ENCODE data around the gene EZH2.

The EZH2 gene

GRCh38 chr7:148878317-148878716 lies 5.8 kb downstream of the EZH2 start:
- no peak overlapping the region for H3K27ac ChIP-seq (ENCODE audit: low read length)
- H3K4me1 ChIP-seq (ENCODE audit: control insufficient read depth, insufficient read depth, low read length), result no peaks in the 10 kb centered on the region; the same call in 1 of the 2 replicates
- no peaks in the 10 kb centered on the region for H3K9me3 ChIP-seq (ENCODE audit: control insufficient read depth, insufficient read depth, low read length)
- H3K4me3 ChIP-seq (ENCODE audit: low read length), result no peak overlapping the region
- H3K27me3 ChIP-seq (ENCODE audit: control insufficient read depth, insufficient read depth, low read length), result no peaks in the 10 kb centered on the region
- H3K36me3 ChIP-seq (ENCODE audit: control insufficient read depth, insufficient read depth, low read length), result no peaks in the 10 kb centered on the region
- WGBS (ENCODE audit: insufficient coverage, insufficient read length), result 100% methylated on average over 1 of the region's 2 CpGs
- DNase-seq (ENCODE audit: low read depth, low spot score), result no peak

DNA sequence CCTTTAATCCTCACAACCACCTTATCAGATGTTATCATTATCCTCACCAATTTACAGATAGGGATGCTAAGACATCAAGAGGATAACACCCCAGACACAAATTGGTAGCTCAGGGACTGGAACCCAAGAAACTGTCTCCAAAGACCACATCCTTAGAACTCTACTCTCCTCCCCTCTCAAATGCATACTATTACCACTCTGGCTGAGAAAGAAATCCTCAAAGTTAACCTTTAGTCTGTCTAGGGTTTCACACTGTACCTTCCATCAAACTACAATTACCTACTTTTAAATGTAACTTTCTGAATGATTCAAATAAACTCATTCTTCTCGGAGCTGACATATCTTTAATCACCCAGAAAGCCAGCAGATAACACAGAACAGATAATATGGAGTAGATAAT lies 6.6 kb downstream of the EZH2 start:
- no CpG with 5 or more reads among the region's 1 CpG for whole genome bisulfite sequencing (ENCODE audit: insufficient coverage, insufficient read length)
- H3K27ac ChIP-seq (ENCODE audit: low read length), result no peak overlapping the region
- H3K36me3 ChIP-seq (ENCODE audit: control insufficient read depth, insufficient read depth, low read length), result no peaks in the 10 kb centered on the region

GRCh38 chr7:148872188-148872587 lies 11.9 kb downstream of the EZH2 start:
- no peaks in the 10 kb centered on the region for H3K36me3 ChIP-seq (ENCODE audit: control insufficient read depth, insufficient read depth, low read length)

More for the DNA sequence above, 6.6 kb downstream of the EZH2 start:
- Histone ChIP-seq H3K9me3 (ENCODE audit: control insufficient read depth, insufficient read depth, low read length) (no peaks in the 10 kb centered on the region), H3K4me3 (ENCODE audit: low read length) (no peak overlapping the region), H3K4me1 (ENCODE audit: control insufficient read depth, insufficient read depth, low read length) (no peaks in the 10 kb centered on the region; the same call in 1 of the 2 replicates), H3K27me3 (ENCODE audit: control insufficient read depth, insufficient read depth, low read length) (no peaks in the 10 kb centered on the region)
- no peak for DNase-seq (ENCODE audit: low read depth, low spot score)

GRCh38 chr7:148871551-148871950 lies 12.5 kb downstream of the EZH2 start:
- WGBS (ENCODE audit: insufficient coverage, insufficient read length), result no CpG with 5 or more reads among the region's 5 CpGs
- Histone ChIP-seq H3K9me3 (ENCODE audit: control insufficient read depth, insufficient read depth, low read length) (no peaks in the 10 kb centered on the region), H3K4me3 (ENCODE audit: low read length) (no peak overlapping the region), H3K27me3 (ENCODE audit: control insufficient read depth, insufficient read depth, low read length) (no peaks in the 10 kb centered on the region), H3K27ac (ENCODE audit: low read length) (no peak overlapping the region), H3K36me3 (ENCODE audit: control insufficient read depth, insufficient read depth, low read length) (no peaks in the 10 kb centered on the region), H3K4me1 (ENCODE audit: control insufficient read depth, insufficient read depth, low read length) (no peaks in the 10 kb centered on the region; the same call in 1 of the 2 replicates)
- no peak for DNase-seq (ENCODE audit: low read depth, low spot score)

More at GRCh38 chr7:148872188-148872587, 11.9 kb downstream of the EZH2 start:
- Histone ChIP-seq H3K27ac (ENCODE audit: low read length) (no peak overlapping the region), H3K9me3 (ENCODE audit: control insufficient read depth, insufficient read depth, low read length) (no peaks in the 10 kb centered on the region), H3K27me3 (ENCODE audit: control insufficient read depth, insufficient read depth, low read length) (no peaks in the 10 kb centered on the region), H3K4me3 (ENCODE audit: low read length) (no peak overlapping the region), H3K4me1 (ENCODE audit: control insufficient read depth, insufficient read depth, low read length) (no peaks in the 10 kb centered on the region; the same call in 1 of the 2 replicates)
- DNase-seq (ENCODE audit: low read depth, low spot score), result no peak

- Histone ChIP-seq H3K27ac (ENCODE audit: low read length) (no peak overlapping the region), H3K4me1 (ENCODE audit: control insufficient read depth, insufficient read depth, low read length) (no peaks in the 10 kb centered on the region; the same call in 1 of the 2 replicates), H3K36me3 (ENCODE audit: control insufficient read depth, insufficient read depth, low read length) (no peaks in the 10 kb centered on the region), H3K4me3 (ENCODE audit: low read length) (no peak overlapping the region), H3K27me3 (ENCODE audit: control insufficient read depth, insufficient read depth, low read length) (no peaks in the 10 kb centered on the region), H3K9me3 (ENCODE audit: control insufficient read depth, insufficient read depth, low read length) (no peaks in the 10 kb centered on the region)
- DNase-seq (ENCODE audit: low read depth, low spot score), result no peak
- no CpG with 5 or more reads among the region's 3 CpGs for WGBS (ENCODE audit: insufficient coverage, insufficient read length)
These were observed 13.1 kb downstream of the EZH2 start for GRCh38 chr7:148871030-148871429.

GRCh38 chr7:148868378-148868674 lies 15.8 kb downstream of the EZH2 start:
- Histone ChIP-seq H3K4me3 (ENCODE audit: low read length) (no peak overlapping the region), H3K9me3 (ENCODE audit: control insufficient read depth, insufficient read depth, low read length) (no peaks in the 10 kb centered on the region), H3K4me1 (ENCODE audit: control insufficient read depth, insufficient read depth, low read length) (no peaks in the 10 kb centered on the region; the same call in 1 of the 2 replicates), H3K27me3 (ENCODE audit: control insufficient read depth, insufficient read depth, low read length) (no peaks in the 10 kb centered on the region), H3K27ac (ENCODE audit: low read length) (no peak overlapping the region), H3K36me3 (ENCODE audit: control insufficient read depth, insufficient read depth, low read length) (no peaks in the 10 kb centered on the region)
- WGBS (ENCODE audit: insufficient coverage, insufficient read length), result no CpG with 5 or more reads among the region's 5 CpGs
- DNase-seq (ENCODE audit: low read depth, low spot score), result no peak

DNA sequence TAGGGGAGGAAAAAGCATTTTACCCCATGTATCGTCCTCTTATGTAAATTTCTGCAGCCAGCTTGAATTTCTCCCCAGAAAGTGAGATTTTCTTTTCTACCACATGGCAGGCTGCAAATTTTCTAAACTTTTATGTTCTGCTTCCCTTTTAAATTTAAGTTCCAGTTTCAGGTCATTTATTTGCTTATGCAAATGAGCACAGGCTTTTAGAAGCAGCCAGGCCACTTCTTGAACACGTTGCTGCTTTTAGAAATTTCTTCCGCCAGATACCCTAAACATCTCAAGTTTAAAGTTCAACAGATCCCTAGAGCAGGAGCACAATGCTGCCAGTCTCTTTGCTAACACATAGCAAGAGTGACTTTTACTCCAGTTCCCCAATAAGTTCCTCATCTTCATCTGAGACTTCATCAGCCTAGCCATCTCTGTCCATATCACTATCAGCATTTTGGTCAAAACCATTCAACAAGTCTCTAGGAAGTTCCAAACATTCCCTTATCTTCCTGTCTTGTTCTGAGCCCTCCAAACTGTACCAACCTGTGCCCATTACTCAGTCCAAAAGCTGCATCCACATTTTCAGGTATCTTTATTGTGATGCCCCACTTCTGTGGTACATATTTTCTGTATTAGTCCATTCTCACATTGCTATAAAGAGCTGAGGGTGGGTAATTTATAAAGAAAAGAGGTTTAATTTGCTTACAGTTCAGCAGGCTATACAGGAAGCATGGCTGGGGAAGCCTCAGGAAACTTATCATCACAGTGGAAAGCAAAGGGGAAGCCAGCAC lies 16.3 kb downstream of the EZH2 start:
- WGBS (ENCODE audit: insufficient coverage, insufficient read length), result no CpG with 5 or more reads among the region's 3 CpGs

GRCh38 chr7:148866362-148866761 lies 17.7 kb downstream of the EZH2 start:
- no peak overlapping the region for H3K27ac ChIP-seq (ENCODE audit: low read length)
- WGBS (ENCODE audit: insufficient coverage, insufficient read length), result no CpG with 5 or more reads among the region's 6 CpGs
- H3K36me3 ChIP-seq (ENCODE audit: control insufficient read depth, insufficient read depth, low read length), result no peaks in the 10 kb centered on the region
- DNase-seq (ENCODE audit: low read depth, low spot score), result no peak
- H3K27me3 ChIP-seq (ENCODE audit: control insufficient read depth, insufficient read depth, low read length), result no peaks in the 10 kb centered on the region
- H3K4me3 ChIP-seq (ENCODE audit: low read length), result no peak overlapping the region
- no peaks in the 10 kb centered on the region for H3K9me3 ChIP-seq (ENCODE audit: control insufficient read depth, insufficient read depth, low read length)
- no peaks in the 10 kb centered on the region; the same call in 1 of the 2 replicates for H3K4me1 ChIP-seq (ENCODE audit: control insufficient read depth, insufficient read depth, low read length)

More for the DNA sequence above, 16.3 kb downstream of the EZH2 start:
- DNase-seq (ENCODE audit: low read depth, low spot score), result no peak
- Histone ChIP-seq H3K27me3 (ENCODE audit: control insufficient read depth, insufficient read depth, low read length) (no peaks in the 10 kb centered on the region), H3K27ac (ENCODE audit: low read length) (no peak overlapping the region), H3K4me1 (ENCODE audit: control insufficient read depth, insufficient read depth, low read length) (no peaks in the 10 kb centered on the region; the same call in 1 of the 2 replicates), H3K4me3 (ENCODE audit: low read length) (no peak overlapping the region), H3K9me3 (ENCODE audit: control insufficient read depth, insufficient read depth, low read length) (no peaks in the 10 kb centered on the region), H3K36me3 (ENCODE audit: control insufficient read depth, insufficient read depth, low read length) (no peaks in the 10 kb centered on the region)

- no peak for DNase-seq (ENCODE audit: low read depth, low spot score)
- no peaks in the 10 kb centered on the region for H3K27me3 ChIP-seq (ENCODE audit: control insufficient read depth, insufficient read depth, low read length)
- no peaks in the 10 kb centered on the region; the same call in 1 of the 2 replicates for H3K4me1 ChIP-seq (ENCODE audit: control insufficient read depth, insufficient read depth, low read length)
- WGBS (ENCODE audit: insufficient coverage, insufficient read length), result no CpG with 5 or more reads among the region's 2 CpGs
- no peaks in the 10 kb centered on the region for H3K36me3 ChIP-seq (ENCODE audit: control insufficient read depth, insufficient read depth, low read length)
- no peak overlapping the region for H3K27ac ChIP-seq (ENCODE audit: low read length)
- H3K4me3 ChIP-seq (ENCODE audit: low read length), result no peak overlapping the region
- no peaks in the 10 kb centered on the region for H3K9me3 ChIP-seq (ENCODE audit: control insufficient read depth, insufficient read depth, low read length)
These were observed 18.8 kb downstream of the EZH2 start for GRCh38 chr7:148865283-148865682.

- Histone ChIP-seq H3K27ac (ENCODE audit: low read length) (no peak overlapping the region), H3K4me3 (ENCODE audit: low read length) (no peak overlapping the region), H3K9me3 (ENCODE audit: control insufficient read depth, insufficient read depth, low read length) (no peaks in the 10 kb centered on the region), H3K36me3 (ENCODE audit: control insufficient read depth, insufficient read depth, low read length) (no peaks in the 10 kb centered on the region), H3K27me3 (ENCODE audit: control insufficient read depth, insufficient read depth, low read length) (no peaks in the 10 kb centered on the region), H3K4me1 (ENCODE audit: control insufficient read depth, insufficient read depth, low read length) (no peaks in the 10 kb centered on the region; the same call in 1 of the 2 replicates)
- no peak for DNase-seq (ENCODE audit: low read depth, low spot score)
- WGBS (ENCODE audit: insufficient coverage, insufficient read length), result 100% methylated on average over 1 of the region's 2 CpGs
These were observed 20.8 kb downstream of the EZH2 start for GRCh38 chr7:148863324-148863723.

- no peak overlapping the region for H3K27ac ChIP-seq (ENCODE audit: low read length)
These were observed 21.6 kb downstream of the EZH2 start for GRCh38 chr7:148862481-148862880.

More at GRCh38 chr7:148862481-148862880, 21.6 kb downstream of the EZH2 start:
- Histone ChIP-seq H3K36me3 (ENCODE audit: control insufficient read depth, insufficient read depth, low read length) (no peaks in the 10 kb centered on the region), H3K4me3 (ENCODE audit: low read length) (no peak overlapping the region), H3K9me3 (ENCODE audit: control insufficient read depth, insufficient read depth, low read length) (no peaks in the 10 kb centered on the region), H3K27me3 (ENCODE audit: control insufficient read depth, insufficient read depth, low read length) (no peaks in the 10 kb centered on the region), H3K4me1 (ENCODE audit: control insufficient read depth, insufficient read depth, low read length) (no peaks in the 10 kb centered on the region; the same call in 1 of the 2 replicates)
- WGBS (ENCODE audit: insufficient coverage, insufficient read length), result no CpG with 5 or more reads among the region's 3 CpGs
- no peak for DNase-seq (ENCODE audit: low read depth, low spot score)

All from iPS DF 6.9 (cell line).